Small intestine (tissue), 7 donors: ENCODE data around the gene SBNO1. TPM values are rescaled to one million over a fixed set of nuclear protein-coding genes. Genes with fewer than 3 reads are reported as not detected.
A peak's percentile ranks its signal among the peaks of the same experiment; 100 is the strongest.

Experiments
- DNase-seq, 2 donors: peaks; one replicate each; pipeline versions ENCODE4 v3.0.0 to v3.0.0-alpha.2; 2013
- FAIRE-seq: peaks from 2 replicates; lab custom pipeline; 2012; peaks lifted over from hg19 to GRCh38; lab: Jason Lieb, UNC
- H3K27ac ChIP-seq, 3 donors: one replicate each; pipeline ENCODE4 v1.5.1; 2013; ENCODE audit warnings: low read length in 2 of 3, mild to moderate bottlenecking in 2 of 3, control low read depth in 1 of 3, inconsistent platforms in 1 of 3, low read depth in 1 of 3, moderate library complexity in 1 of 3
- H3K27me3 ChIP-seq, 3 donors: one replicate each; pipeline ENCODE4 v1.6.1; 2013; ENCODE audit warnings: low read length in 3 of 3, inconsistent platforms in 1 of 3; ENCODE audit not compliant: control insufficient read depth in 3 of 3, insufficient read depth in 3 of 3
- H3K36me3 ChIP-seq, 3 donors: one replicate each; pipeline ENCODE4 v1.6.1; 2013; ENCODE audit warnings: low read length in 3 of 3, inconsistent platforms in 1 of 3, low read depth in 1 of 3, mild to moderate bottlenecking in 1 of 3, moderate library complexity in 1 of 3; ENCODE audit not compliant: control insufficient read depth in 3 of 3, insufficient read depth in 2 of 3
- H3K4me1 ChIP-seq, 3 donors: one replicate each; pipeline ENCODE4 v1.6.1; 2013; ENCODE audit warnings: low read length in 2 of 3, inconsistent platforms in 1 of 3, low read depth in 1 of 3, mild to moderate bottlenecking in 1 of 3, moderate library complexity in 1 of 3; ENCODE audit not compliant: control insufficient read depth in 3 of 3, insufficient read depth in 2 of 3
- H3K4me3 ChIP-seq, 3 donors: one replicate each; pipeline ENCODE4 v1.5.1; 2013; ENCODE audit warnings: low read length in 3 of 3, control low read depth in 1 of 3, inconsistent platforms in 1 of 3, low read depth in 1 of 3, mild to moderate bottlenecking in 1 of 3, moderate library complexity in 1 of 3
- H3K9me3 ChIP-seq, 2 donors: one replicate each; pipeline ENCODE4 v1.6.1; 2013; ENCODE audit warnings: low read depth in 1 of 2, low read length in 1 of 2; ENCODE audit not compliant: control insufficient read depth in 2 of 2, insufficient read depth in 1 of 2
- WGBS, 3 donors: extraction: QIAGEN DNeasy Blood & Tissue Kit; methylation state at CpG; one replicate each; pipeline ENCODE4 v1.1.7; 2013; 5-methylcytosine and 5-hydroxymethylcytosine counted together
- polyA plus RNA-seq, 4 donors: library from polyadenylated mRNA; stranded (reverse) in 3 of 4; unstranded in 1 of 4; fragments of 200-250 nt in 3 of 4; fragments of 120-200 nt in 1 of 4; gene quantifications; one replicate each; pipeline versions ENCODE4 v1.2.1 to v1.2.3, GENCODE V29; 2013
- donor health status: healthy with polysubstance abuse.
- donor health status: control.
- donor health status: control.
- donor health status: Bipolar disorder and iron deficiency.
- donor health status: healthy.

SBNO1 gene
- polyA plus RNA-seq, 4 donors: 5.1 to 19.9 (median 6.5) TPM

GRCh38 chr12:123393747-123394146, 29.1 kb upstream of the SBNO1 start:
- H3K4me3 ChIP-seq: no peak overlapping the region
- FAIRE-seq (no peak), DNase-seq (no peak)
- H3K4me1 ChIP-seq: peaks cover 0 to 7% (median 0%) of the 10 kb centered on the region in 3 donors
- H3K27ac ChIP-seq: no peak overlapping the region
- WGBS, 3 donors: 85 to 96% (median 87%) methylated on average over 3 to 4 of the region's 4 CpGs
- H3K9me3 ChIP-seq: no peaks in the 10 kb centered on the region
- H3K27me3 ChIP-seq: no peaks in the 10 kb centered on the region
- peaks cover 5 to 80% (median 18%) of the 10 kb centered on the region in 3 donors for H3K36me3 ChIP-seq

DNA sequence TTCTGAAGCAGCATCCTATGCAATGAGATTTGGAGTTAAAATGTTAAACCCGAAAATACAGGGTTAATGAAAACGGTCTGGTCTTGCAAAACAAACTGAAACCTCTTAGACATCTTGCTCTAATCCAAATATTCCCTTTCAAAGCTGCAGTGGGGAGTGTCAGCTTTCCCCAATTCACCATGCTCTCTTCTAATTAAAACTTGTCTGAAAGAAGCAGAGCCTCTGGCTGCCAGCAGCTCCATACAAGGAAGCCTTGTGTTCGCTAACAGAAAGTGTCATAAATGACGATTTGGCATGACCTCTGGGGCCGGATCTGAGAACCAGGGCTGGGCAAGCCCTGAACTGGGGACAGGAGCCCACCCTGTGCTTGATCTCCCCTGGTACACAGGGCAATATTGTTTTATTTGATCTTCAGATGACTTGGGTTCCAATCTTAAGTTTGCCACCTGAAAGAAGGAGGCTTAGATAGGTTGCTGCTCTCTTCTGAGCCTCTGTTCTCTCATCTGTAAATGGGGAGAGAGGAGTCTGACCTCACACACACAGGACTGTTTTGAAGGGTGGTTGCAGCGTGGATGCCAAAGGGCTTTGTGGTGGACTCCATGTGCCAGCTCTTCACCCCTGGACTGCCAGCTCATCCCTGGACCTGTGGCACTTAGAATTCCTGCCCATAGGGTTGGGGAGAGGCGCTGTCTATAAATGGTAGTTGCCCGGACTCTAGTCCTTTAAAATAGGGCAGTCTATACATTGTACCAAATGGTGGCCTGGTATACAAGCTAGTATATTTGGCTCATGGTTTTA, 27.1 kb upstream of the SBNO1 start:
- DNase-seq (no peak), FAIRE-seq (no peak)
- H3K4me3 ChIP-seq: no peak overlapping the region
- peaks cover 5 to 61% (median 16%) of the 10 kb centered on the region in 3 donors for H3K36me3 ChIP-seq
- peak overlapping the region in 1 of 3 donors; percentile 2 for H3K27ac ChIP-seq
- peaks cover 0 to 18% (median 4%) of the 10 kb centered on the region in 3 donors for H3K4me1 ChIP-seq
- no peaks in the 10 kb centered on the region for H3K27me3 ChIP-seq
- H3K9me3 ChIP-seq: no peaks in the 10 kb centered on the region
- WGBS, 3 donors: 72 to 76% (median 76%) methylated on average over 8 of the region's 8 CpGs

DNA sequence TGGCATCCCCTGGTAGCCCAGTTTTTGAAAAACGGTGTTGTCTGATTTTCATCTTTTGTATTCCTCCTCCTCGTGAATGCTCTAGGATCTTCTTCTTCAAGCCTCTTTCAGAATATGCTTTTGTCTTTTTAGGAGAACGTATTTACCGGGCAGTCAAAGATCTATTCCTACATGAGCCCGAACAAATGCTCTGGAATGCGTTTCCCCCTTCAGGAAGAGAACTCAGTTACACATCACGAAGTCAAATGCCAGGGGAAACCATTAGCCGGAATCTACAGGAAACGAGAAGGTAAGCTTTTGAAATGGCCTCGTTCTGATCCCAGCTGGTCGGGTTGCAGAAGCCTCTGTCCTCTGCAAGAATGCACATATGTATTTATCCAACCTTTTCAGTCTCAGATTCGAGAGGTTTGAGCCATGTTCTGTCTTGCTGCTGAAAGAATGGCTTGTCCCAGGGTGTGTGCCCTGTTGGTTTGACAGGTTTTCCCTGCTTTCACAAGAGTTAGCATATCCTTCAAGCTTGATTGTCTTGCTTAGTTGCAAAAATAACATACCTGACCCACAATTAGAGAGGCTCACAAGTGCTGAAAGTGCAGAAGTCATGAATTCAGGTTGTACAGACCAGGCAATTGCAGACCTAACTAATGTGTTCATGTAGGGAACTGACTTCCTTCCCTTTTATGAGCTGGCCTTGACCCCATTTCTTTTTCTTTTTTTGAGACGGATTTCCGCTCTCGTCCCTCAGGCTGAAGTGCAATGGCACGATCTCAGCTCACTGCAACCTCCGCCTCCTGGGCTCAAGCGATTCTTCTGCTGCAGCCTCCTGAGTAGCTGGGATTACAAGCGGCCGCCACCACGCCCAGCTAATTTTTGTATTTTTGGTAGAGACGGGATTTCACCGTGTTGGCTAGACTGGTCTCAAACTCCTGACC, 26.1 kb upstream of the SBNO1 start:
- Histone ChIP-seq H3K9me3 (no peaks in the 10 kb centered on the region), H3K27me3 (no peaks in the 10 kb centered on the region), H3K27ac (peak overlapping the region in 2 of 3 donors; percentile 84 to 90), H3K4me3 (peak overlapping the region in 2 of 3 donors; percentile 71 to 90), H3K4me1 (peaks cover 3 to 22% (median 4%) of the 10 kb centered on the region in 3 donors), H3K36me3 (peaks cover 5 to 52% (median 11%) of the 10 kb centered on the region in 3 donors)
- FAIRE-seq: no peak
- DNase-seq: no peak
- 77 to 87% (median 85%) methylated on average over 23 of the region's 23 CpGs for WGBS, 3 donors

DNA sequence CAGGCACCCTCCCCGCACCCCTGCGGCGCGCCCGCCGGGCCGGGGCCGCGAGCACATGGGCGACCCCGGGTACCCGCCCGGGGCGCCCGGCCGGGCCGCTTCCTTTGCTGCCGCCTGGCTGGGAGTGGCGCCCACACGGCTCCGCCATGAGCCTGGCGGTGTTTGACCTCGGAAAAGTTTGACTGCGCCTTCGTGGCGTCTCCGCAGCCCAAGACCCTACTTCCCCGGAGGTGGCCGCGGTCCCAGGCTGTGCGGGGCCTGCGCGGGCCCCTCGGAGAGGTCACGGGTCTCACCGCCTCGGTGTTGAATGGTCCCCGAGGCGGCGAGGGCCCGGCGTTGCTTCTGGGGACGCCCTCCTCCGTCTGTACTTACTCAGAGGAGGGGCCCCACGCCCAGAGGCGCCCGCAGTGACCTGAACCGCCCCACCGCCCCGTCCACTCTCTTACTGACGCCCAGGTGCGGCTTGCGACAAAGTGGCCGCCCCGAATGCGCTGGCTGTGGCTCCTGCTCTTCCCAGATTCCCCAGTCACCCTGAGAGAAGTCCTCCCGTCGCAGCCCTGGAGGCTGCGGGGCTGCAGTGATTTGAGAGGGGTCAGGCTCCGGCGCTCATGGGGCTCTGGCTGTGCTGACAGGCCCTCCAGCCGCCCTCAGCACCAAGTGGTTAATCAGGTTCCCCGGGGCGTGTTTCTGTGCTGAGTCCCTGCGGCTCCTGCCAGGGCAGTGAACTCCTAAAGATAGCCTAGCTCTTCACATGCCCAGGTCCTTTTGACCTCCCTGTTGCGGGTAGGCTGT, 25.1 kb upstream of the SBNO1 start:
- no peaks in the 10 kb centered on the region for H3K9me3 ChIP-seq
- H3K36me3 ChIP-seq: peaks cover 5 to 42% (median 11%) of the 10 kb centered on the region in 3 donors
- WGBS, 3 donors: 4 to 5% (median 5%) methylated on average over 40 to 66 of the region's 66 CpGs
- no peaks in the 10 kb centered on the region for H3K27me3 ChIP-seq
- peak overlapping the region; percentile 74 to 90 (median 84) for H3K27ac ChIP-seq
- no peak for FAIRE-seq
- H3K4me1 ChIP-seq: peaks cover 3 to 27% (median 4%) of the 10 kb centered on the region in 3 donors
- peak overlapping the region; percentile 70 to 90 (median 71) for H3K4me3 ChIP-seq
- DNase-seq: peak; percentile 68 to 79

DNA sequence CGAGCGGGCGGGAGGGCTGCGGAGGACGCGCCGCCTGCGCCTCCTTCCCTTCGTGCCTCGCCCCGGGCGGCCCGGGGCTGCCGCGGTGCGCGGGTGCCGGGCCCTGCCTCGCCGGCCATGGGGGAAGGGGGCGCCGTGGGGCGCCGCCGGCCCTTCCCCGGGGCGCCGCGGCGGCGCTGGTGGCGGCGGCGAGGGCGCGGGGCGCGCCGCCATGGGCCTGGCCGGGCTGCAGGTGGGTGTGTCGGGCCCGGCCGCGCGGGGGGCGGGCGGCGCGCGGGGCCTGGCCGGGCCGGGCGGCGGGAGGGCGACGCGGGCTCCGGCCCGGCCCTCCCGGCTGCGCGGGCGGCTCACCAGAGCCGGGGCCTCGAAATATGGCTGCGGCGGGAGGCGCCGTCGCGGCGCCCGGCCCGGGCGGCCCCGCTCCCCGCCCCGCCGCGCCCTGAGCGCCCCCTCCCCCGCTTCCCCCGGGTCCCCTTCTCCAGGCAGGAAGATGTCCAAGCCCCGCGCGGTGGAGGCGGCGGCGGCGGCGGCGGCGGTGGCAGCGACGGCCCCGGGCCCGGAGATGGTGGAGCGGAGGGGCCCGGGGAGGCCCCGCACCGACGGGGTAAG, 24.4 kb upstream of the SBNO1 start:
- Histone ChIP-seq H3K9me3 (no peaks in the 10 kb centered on the region), H3K4me3 (peak overlapping the region in 2 of 3 donors; percentile 70 to 90), H3K4me1 (peaks cover 3 to 29% (median 4%) of the 10 kb centered on the region in 3 donors), H3K27ac (peak overlapping the region in 1 of 3 donors; percentile 74), H3K36me3 (peaks cover 4 to 34% (median 6%) of the 10 kb centered on the region in 3 donors), H3K27me3 (no peaks in the 10 kb centered on the region)
- DNase-seq (no peak), FAIRE-seq (no peak)
- 0% methylated on average over 3 to 96 of the region's 102 CpGs for WGBS, 3 donors

DNA sequence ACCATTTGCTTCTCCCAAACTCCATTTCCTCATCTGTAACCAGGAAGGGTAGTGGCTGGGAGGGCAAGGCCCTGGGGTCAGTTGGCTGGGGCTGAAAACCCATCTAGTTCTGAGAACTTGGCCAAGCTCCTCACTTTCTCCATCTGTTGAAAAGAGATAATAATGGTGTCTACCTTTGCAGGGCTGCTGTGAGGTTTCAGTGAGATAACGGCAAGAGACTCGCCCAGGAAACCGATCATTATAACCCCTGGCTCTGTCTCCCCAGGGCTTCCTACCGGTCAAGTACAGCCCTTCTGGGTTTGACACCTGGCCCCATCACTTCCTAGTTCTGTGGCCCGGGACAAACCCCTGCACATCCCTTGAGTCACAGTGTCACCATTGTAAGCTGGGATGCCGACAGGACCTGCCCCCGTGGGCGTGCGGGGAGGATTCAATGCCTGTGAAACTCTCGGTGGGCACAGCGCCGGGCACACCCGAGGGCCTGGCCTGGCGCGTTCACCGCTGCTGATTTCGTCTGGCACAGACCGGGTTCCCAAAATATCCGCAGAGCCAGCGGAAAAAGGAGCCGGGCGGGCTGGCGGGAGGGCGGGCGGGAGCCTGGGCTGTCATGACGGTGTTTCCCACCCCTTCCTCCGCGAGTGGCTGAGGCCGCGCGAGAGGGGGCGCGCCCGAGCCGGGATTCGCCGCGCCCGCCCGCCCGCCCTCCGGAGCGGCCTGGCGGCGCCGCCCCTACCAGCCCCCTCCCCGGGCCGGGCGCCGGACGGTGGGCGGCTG, 23.7 kb upstream of the SBNO1 start:
- Histone ChIP-seq H3K36me3 (peaks cover 4 to 30% (median 6%) of the 10 kb centered on the region in 3 donors), H3K9me3 (no peaks in the 10 kb centered on the region), H3K27ac (peak overlapping the region; percentile 71 to 94 (median 87)), H3K27me3 (no peaks in the 10 kb centered on the region), H3K4me3 (peak overlapping the region; percentile 56 to 90 (median 70)), H3K4me1 (peaks cover 3 to 29% (median 4%) of the 10 kb centered on the region in 3 donors)
- DNase-seq: peak; percentile 72 to 87
- FAIRE-seq: no peak
- 0 to 1% (median 0%) methylated on average over 22 to 52 of the region's 52 CpGs for WGBS, 3 donors
